ENCODE results near the gene DENND4B.
"Not testable (repeated sequence)": the region's sequence is repeated elsewhere in the genome, so short reads cannot be mapped to it uniquely, and the experiment has no call there.

The DENND4B gene

DNA sequence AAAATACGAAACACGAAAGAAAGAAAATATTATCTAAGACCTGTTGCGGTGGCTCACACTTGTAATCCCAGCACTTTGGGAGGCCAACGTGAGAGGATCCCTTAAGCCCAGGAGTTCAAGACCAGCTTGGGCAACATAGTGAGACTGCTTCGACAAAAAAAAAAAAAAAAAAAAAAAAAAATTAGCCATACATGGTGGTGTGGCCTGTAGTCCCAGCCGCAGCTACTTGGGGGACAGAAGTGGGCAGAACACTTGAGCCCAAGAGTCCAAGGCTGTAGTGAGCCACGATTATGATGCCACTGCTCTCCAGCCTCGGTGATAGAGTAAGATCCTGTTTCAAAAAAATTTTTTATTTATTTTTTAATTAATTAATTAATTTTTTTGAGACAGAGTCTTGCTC lies 41.1 kb upstream of the DENND4B start:
- H3K4me3 ChIP-seq (ENCODE audit: low read depth, low read length), result peak overlapping the region; percentile 10; the same call in 1 of the 2 replicates
- TF ChIP-seq, protein P1, sequence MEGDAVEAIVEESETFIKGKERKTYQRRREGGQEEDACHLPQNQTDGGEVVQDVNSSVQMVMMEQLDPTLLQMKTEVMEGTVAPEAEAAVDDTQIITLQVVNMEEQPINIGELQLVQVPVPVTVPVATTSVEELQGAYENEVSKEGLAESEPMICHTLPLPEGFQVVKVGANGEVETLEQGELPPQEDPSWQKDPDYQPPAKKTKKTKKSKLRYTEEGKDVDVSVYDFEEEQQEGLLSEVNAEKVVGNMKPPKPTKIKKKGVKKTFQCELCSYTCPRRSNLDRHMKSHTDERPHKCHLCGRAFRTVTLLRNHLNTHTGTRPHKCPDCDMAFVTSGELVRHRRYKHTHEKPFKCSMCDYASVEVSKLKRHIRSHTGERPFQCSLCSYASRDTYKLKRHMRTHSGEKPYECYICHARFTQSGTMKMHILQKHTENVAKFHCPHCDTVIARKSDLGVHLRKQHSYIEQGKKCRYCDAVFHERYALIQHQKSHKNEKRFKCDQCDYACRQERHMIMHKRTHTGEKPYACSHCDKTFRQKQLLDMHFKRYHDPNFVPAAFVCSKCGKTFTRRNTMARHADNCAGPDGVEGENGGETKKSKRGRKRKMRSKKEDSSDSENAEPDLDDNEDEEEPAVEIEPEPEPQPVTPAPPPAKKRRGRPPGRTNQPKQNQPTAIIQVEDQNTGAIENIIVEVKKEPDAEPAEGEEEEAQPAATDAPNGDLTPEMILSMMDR (IDR thresholded peaks at IDR 0.05; ENCODE audit: low read depth, low read length, missing control alignments), result no peak

DNA sequence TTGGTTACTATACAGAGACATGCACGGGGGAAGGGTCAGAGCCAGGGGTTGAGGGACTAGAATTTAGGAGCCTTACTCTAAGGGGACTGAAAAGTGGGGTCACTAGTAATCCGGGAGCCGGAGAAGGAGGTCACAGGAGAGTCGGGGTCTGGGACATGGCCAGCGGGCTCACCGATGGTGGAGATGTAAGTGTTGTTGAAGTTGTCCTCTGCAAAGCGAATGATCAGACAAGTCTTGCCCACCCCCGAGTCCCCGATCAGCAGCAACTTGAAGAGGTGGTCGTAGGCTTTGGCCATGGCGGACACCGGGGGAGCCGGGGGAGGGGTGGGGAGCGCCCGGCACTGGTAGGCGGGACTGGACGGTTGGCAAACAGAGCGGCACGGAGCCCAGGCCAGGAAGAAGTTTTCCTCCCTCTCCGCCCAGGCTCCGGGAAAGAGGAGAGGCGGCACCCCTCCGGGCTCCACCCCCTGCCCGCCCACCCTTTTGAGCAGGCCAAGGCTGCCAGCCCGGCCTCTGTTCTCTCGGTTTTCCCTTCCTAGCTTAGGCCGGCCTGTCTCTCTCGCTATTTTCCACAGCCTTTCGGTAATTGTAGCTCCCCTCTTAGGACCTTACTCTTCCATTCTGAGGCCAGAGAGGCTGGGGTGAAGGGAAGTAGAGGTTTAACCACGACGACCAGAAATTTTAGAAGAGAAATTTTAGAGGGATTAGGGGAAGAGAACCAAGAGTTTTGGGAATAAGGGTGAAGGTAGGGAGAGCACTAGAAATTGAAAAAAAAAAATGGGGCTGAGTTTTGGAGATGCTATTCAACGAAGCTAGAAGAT lies 39.6 kb upstream of the DENND4B start, which contains the start of gene RAB13:
Gene RAB13 (minus strand): TSS at position 399 of the 821 bp plus-strand sequence. CDS start 103 bp downstream, at position 296.
- no peak for DNase-seq (ENCODE audit: low read depth)
- TF ChIP-seq, protein P1 (IDR thresholded peaks at IDR 0.05; ENCODE audit: low read depth, low read length, missing control alignments), result no peak
- H3K4me3 ChIP-seq (ENCODE audit: low read depth, low read length), result peak within 1 kb of the TSS; percentile 57

More for the DNA sequence above, 41.1 kb upstream of the DENND4B start:
- DNase-seq (ENCODE audit: low read depth), result no peak

DNA sequence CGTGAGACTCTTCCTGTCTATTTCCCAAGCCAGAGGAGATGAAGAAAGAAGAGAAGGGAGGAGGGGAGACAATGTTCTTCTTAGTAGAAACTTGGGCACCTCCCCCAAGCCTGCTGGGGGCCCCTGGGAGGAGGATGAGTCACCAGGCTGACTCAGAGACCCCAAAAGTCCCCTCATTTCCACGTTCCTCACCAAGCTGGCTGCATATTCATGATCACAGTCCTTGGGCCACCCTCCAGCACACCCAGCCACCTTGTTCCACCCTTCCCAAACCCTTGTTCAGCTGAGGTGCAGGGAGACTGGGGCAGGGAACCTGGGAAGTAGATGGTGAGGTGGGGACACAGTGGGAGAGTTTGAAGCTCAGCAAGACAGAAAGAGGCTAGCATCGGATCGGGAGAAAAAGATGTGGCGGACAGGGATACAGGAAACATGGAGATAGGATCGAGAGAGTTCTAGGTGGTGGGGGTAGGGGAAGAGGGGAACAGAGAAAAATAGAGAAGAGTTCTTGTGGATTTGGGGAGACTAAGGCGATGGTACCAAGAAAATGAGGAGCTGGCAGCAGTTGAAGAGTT lies 38.9 kb upstream of the DENND4B start:
- TF ChIP-seq, protein P1 (IDR thresholded peaks at IDR 0.05; ENCODE audit: low read depth, low read length, missing control alignments), result no peak
- no peak for DNase-seq (ENCODE audit: low read depth)
- peak overlapping the region; percentile 57 for H3K4me3 ChIP-seq (ENCODE audit: low read depth, low read length)

DNA sequence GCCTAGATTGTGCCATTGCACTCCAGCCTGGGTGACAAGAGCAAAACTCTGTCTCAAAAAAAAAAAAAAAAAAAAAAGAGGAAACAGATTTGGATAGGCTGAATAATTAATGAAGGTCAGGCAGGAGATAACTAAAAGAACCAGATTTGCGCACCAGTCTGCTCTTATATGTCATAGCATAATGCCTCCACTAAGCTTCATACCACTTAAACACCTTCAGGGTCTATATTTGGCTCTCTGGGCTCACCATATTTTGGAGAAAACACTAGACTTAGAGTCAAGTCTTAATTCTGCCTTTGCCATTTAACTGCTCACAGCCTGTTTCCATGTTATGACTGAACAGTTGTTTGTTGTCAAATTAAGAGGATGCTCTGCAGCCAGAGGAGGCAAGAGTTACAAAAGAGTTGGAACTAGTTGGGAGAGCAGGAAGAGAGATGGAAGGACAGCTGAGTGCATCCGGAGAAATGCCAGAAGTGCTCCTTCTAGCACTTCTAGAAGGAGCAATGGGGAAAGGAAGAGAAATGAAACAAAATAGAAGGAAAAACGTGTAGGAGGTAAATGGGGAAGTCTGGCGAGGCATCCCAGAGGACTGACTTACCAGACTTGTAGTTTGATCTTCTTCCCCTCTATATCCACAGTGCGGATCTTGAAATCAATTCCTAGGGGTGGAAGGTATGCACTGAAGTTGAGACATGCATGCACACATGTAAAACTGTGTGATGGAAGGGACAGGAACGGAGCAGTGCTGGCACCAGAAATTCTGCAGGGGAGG lies 37.8 kb upstream of the DENND4B start:
- DNase-seq (ENCODE audit: low read depth), result no peak
- TF ChIP-seq, protein P1 (IDR thresholded peaks at IDR 0.05; ENCODE audit: low read depth, low read length, missing control alignments), result no peak
- no peak overlapping the region for H3K4me3 ChIP-seq (ENCODE audit: low read depth, low read length)

DNA sequence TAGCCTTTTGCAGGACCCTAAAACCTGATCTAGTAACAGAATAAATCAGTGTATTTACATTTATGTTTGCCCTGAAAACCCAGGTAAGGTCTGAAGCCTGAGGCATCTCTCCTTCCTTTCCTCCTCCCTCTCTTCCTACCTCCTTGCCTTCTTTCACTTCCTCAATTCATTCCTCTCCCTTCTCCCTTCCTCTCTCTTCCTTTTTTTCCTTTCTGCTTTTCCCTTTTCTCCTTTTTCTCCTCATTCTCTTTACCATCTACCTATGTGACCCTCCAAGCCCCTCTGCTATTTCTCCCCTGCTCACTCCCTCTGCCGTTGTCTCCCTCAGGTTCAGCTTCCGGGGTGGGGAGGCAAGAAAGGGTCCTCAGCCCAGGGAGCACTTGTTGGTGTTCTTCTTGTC lies 35.2 kb upstream of the DENND4B start:
- not testable (repeated sequence) for DNase-seq (ENCODE audit: low read depth); H3K4me3 ChIP-seq (ENCODE audit: low read depth, low read length)

DNA sequence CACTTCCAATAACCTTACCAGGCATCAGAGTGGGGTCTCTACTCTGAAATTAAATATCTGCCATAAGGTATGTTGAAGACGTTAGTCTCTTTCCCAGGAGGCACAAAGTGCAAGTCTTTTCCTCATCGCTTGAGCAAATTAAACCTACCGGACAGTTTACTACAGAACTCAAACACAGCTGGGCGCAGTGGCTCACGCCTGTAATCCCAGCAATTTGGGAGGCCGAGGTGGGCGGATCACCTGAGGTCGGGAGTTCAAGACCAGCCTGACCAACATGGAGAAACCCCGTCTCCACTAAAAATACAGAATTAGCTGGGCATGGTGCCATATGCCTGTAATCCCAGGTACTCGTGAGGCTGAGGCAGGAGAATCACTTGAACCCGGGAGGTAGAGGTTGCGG lies 32.6 kb upstream of the DENND4B start:
- not testable (repeated sequence) for H3K4me3 ChIP-seq (ENCODE audit: low read depth, low read length); DNase-seq (ENCODE audit: low read depth)

DNA sequence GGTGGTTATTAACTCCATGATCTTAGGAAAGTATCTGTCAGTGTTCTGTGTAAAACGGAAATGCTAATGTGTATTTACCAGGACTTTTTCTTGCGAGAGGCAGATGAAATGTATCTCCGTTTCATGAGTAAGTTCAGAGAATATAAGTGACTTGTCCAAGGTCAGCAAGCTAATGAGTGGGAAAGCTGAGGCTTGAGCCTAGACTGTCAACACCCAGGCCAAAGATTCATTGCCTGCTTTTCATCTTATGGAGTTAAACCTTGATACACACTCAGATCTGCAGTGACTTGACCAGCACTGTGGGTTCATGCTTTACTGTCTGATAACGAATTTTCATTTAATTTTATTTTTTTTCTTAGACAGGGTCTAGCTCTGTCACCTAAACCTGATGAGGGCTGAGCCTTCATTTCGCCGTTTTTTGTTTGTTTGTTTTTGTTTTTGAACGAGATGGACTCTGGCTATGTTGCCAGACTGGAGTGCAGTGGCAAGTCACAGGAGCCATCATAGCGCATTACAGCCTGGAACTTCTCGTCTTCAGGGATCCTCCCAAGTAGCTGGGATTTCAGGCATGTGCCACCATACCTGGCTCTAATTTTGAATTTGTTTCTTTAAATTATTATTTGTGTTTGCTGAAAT lies 31.9 kb upstream of the DENND4B start:
- DNase-seq (ENCODE audit: low read depth), result no peak
- TF ChIP-seq, protein P1 (IDR thresholded peaks at IDR 0.05; ENCODE audit: low read depth, low read length, missing control alignments), result no peak
- peak overlapping the region; percentile 99 for H3K4me3 ChIP-seq (ENCODE audit: low read depth, low read length)

Data from GM12864 (cell line).